Breast epithelium (tissue), 4 donors: ENCODE data around the gene PYROXD2. TPM values are rescaled to one million over a fixed set of nuclear protein-coding genes. Genes with fewer than 3 reads are reported as not detected.

ENCODE experiments used
- DNase-seq, 2 donors: peaks; one replicate each; pipeline ENCODE4 v3.0.0-alpha.2; 2019; ENCODE audit warnings: low spot score in 2 of 2
- H3K27ac ChIP-seq, 2 donors: fragments of 200-600 bp; sonication (generic) in 1 of 2; one replicate each; pipeline ENCODE4 v1.5.1; 2016 to 2019; ENCODE audit warnings: mild to moderate bottlenecking in 1 of 2
- H3K27me3 ChIP-seq, 2 donors: fragments of 200-600 bp; sonication (generic) in 1 of 2; one replicate each; pipeline versions ENCODE4 v1.5.1 to v1.6.0; 2017 to 2019; ENCODE audit warnings: control low read depth in 1 of 2, mild to moderate bottlenecking in 1 of 2
- H3K36me3 ChIP-seq: fragments of 200-600 bp; one replicate; pipeline ENCODE4 v1.5.1; 2019
- H3K4me1 ChIP-seq, 2 donors: fragments of 200-600 bp; sonication (generic); one replicate each; pipeline ENCODE4 v1.5.1; 2016 to 2019; ENCODE audit warnings: control low read depth in 1 of 2
- H3K4me3 ChIP-seq, 3 donors: fragments of 200-600 bp; sonication (generic); 1 replicate in 2 of 3; 2 replicates in 1 of 3; pipeline ENCODE4 v1.5.1; 2016 to 2019; ENCODE audit warnings: mild to moderate bottlenecking in 3 of 3, moderate library complexity in 2 of 3
- H3K9me3 ChIP-seq, 2 donors: fragments of 200-600 bp; sonication (generic) in 1 of 2; one replicate each; pipeline ENCODE4 v1.5.1; 2016 to 2019; ENCODE audit warnings: control low read depth in 1 of 2
- CTCF ChIP-seq, 3 donors: fragments of 450-650 bp; IDR thresholded peaks; one replicate each; pipeline ENCODE4 v1.5.1; 2016 to 2017; ENCODE audit warnings: antibody characterized with exemption in 3 of 3, mild to moderate bottlenecking in 3 of 3, moderate library complexity in 3 of 3
- POLR2A ChIP-seq: fragments of 450-650 bp; IDR thresholded peaks from one replicate; pipeline ENCODE4 v1.6.1; 2016; ENCODE audit warnings: antibody characterized with exemption, mild to moderate bottlenecking, moderate library complexity
- POLR2AphosphoS5 ChIP-seq, 3 donors: sonication (generic); formaldehyde crosslinking; IDR thresholded peaks; one replicate each; pipeline ENCODE4 v1.6.1; 2017; ENCODE audit warnings: antibody characterized with exemption in 3 of 3
- intact Hi-C: fragments of 100-400 bp; cut with DNase I; formaldehyde crosslinking; loops from one replicate; pipeline ENCODE4 v1.15.1; 2023; ENCODE audit warnings: low total_unique reads
- total RNA-seq, 3 donors: library from RNA; depleted of rRNA; stranded (reverse); fragments of >200 nt; gene quantifications; one replicate each; pipeline ENCODE4 v1.1.0, GENCODE V29; 2016

PYROXD2 gene
- total RNA-seq, 3 donors from 2014 or later, result 13.2 to 20.0 (median 17.4) TPM

DNA sequence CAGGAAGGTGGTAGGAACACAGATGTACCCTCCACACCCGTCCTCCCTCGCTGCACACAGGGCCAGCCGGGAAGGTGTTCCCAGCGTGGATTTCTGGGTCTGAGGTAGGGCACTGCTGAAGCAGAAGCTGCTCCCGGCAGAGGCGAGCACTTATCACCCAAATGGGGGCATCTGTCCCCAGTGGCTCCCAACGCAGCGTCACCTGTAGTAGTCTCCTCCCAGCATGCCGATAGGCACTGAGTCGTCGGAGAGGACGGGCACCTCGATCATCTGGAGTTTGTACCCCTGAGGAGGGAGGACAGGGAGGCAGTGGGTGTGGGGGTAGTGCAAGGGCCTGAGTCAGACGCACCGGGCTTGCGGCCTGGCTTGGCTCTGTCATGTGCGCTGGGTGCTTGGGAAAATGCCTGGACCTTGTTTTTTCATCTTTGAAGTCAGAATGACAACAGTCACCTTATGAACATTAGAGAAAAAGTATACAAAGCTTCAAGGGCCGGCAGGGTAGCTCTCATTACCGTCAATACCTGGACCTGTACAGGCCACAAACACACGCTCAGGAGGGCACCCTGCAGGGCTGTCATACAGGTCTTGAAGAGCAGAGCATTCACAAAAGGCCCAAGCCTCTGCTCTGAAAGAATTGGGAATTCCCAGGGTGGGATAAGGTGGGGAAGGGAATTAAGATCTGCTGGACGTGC lies 3.1 kb upstream of the PYROXD2 start:
- TF ChIP-seq CTCF (IDR thresholded peaks at IDR 0.05), result no peak
- no peak for TF ChIP-seq POLR2A
- TF ChIP-seq POLR2AphosphoS5 (IDR thresholded peaks at IDR 0.05), result no peak
- H3K9me3 ChIP-seq, result no peaks in the 10 kb centered on the region
- H3K27me3 ChIP-seq, result no peaks in the 10 kb centered on the region
- no peaks in the 10 kb centered on the region for H3K36me3 ChIP-seq
- no peak overlapping the region for H3K27ac ChIP-seq
- H3K4me1 ChIP-seq, result peaks cover 5 to 15% of the 10 kb centered on the region in 2 donors
- no peak overlapping the region for H3K4me3 ChIP-seq
- no peak for DNase-seq
- intact Hi-C loops, result no loop called here

DNA sequence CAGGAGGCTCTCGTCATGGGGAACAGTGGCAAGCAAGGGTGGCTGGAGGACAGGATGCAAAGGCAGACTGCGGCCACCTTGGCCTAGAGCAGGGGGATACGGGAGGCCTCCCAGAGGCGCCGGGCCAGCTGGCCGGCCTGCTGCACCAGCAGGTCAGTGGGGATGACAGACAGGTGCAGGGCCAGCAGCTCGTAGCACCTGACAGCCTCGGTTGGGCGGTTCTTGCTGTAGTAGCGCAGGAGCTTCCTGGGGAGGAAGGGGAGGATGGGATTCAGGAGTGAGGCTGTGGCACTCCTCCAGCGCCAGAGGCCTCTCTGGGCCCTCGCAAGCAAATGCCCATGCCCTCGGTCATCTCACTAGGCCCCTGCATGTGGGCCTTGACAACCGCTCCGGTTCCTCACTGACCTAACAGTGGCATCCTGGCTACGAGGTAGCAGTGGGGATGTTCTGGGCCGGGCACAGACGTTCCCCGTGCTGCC lies 2.5 kb upstream of the PYROXD2 start:
- H3K36me3 ChIP-seq, result no peaks in the 10 kb centered on the region
- H3K4me1 ChIP-seq, result peaks cover 5 to 15% of the 10 kb centered on the region in 2 donors
- TF ChIP-seq POLR2A (no peak), POLR2AphosphoS5 (IDR thresholded peaks at IDR 0.05) (no peak), CTCF (IDR thresholded peaks at IDR 0.05) (no peak)
- H3K4me3 ChIP-seq, result no peak overlapping the region
- intact Hi-C loops, result no loop called here
- no peak overlapping the region for H3K27ac ChIP-seq
- H3K27me3 ChIP-seq, result no peaks in the 10 kb centered on the region
- no peak for DNase-seq
- no peaks in the 10 kb centered on the region for H3K9me3 ChIP-seq

GRCh38 chr10:98416606-98417388 lies 1.8 kb upstream of the PYROXD2 start:
- intact Hi-C loops, result no loop called here

GRCh38 chr10:98415731-98416119 lies 743 bp upstream of the PYROXD2 start:
- TF ChIP-seq POLR2AphosphoS5 (IDR thresholded peaks at IDR 0.05) (no peak), POLR2A (no peak), CTCF (IDR thresholded peaks at IDR 0.05) (no peak)
- Histone ChIP-seq H3K9me3 (no peaks in the 10 kb centered on the region), H3K4me1 (peaks cover 5 to 15% of the 10 kb centered on the region in 2 donors), H3K4me3 (no peak overlapping the region), H3K27ac (peak overlapping the region; percentile 82 to 83), H3K36me3 (no peaks in the 10 kb centered on the region), H3K27me3 (no peaks in the 10 kb centered on the region)
- intact Hi-C loops, result no loop called here
- no peak for DNase-seq

More at GRCh38 chr10:98416606-98417388, 1.8 kb upstream of the PYROXD2 start:
- Histone ChIP-seq H3K27ac (no peak overlapping the region), H3K36me3 (no peaks in the 10 kb centered on the region), H3K9me3 (no peaks in the 10 kb centered on the region), H3K4me3 (no peak overlapping the region), H3K27me3 (no peaks in the 10 kb centered on the region), H3K4me1 (peaks cover 5 to 15% of the 10 kb centered on the region in 2 donors)
- TF ChIP-seq POLR2AphosphoS5 (IDR thresholded peaks at IDR 0.05) (no peak), CTCF (IDR thresholded peaks at IDR 0.05) (no peak), POLR2A (no peak)
- no peak for DNase-seq

DNA sequence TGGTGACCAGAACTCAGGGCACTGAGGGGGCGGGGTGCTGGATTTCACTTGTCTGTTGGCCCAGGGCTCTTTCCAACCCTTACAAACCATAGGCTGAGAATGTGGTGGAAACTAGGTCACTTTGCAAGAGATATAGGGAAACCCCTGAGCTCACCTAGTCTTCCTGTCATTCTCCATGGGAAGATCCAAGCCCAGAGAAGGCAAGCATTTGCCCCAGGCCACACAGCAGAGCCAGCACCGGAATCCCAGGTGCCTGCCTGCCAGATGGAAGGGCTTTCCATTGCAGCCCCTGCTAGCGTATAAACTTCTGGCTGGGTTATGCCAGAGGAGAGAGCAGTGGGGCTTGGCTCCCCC lies 427 bp downstream of the PYROXD2 start:
- Histone ChIP-seq H3K9me3 (no peaks in the 10 kb centered on the region), H3K4me1 (peaks cover 5 to 15% of the 10 kb centered on the region in 2 donors), H3K27me3 (no peaks in the 10 kb centered on the region), H3K36me3 (no peaks in the 10 kb centered on the region), H3K27ac (peak overlapping the region; percentile 82 to 83), H3K4me3 (peak overlapping the region; percentile 58 to 81 (median 64))
- DNase-seq, result no peak
- intact Hi-C loops, result loop anchor here (5.0 kb wide), 1 partner anchor 217 kb away; no protein-coding TSS in a partner anchor
- TF ChIP-seq CTCF (IDR thresholded peaks at IDR 0.05), result no peak
